WI38 (cell line): ENCODE data around the gene FTO.

ENCODE experiments used
- H3K4me3 ChIP-seq: 2 replicates; pipeline ENCODE4 v1.5.1; 2011; ENCODE audit warnings: low read depth, mild to moderate bottlenecking, control low read depth, low read length
- CTCF ChIP-seq: IDR thresholded peaks from 2 replicates; pipeline ENCODE4 v1.5.1; 2012; ENCODE audit warnings: low read depth, mild to moderate bottlenecking, control low read depth, low read length

Gene FTO

GRCh38 chr16:54034684-54035083 is 330.7 kb downstream of the FTO start:
- no peak for TF ChIP-seq CTCF
- H3K4me3 ChIP-seq = no peak overlapping the region

- TF ChIP-seq CTCF = no peak
- no peak overlapping the region for H3K4me3 ChIP-seq
These were observed 336.5 kb downstream of the FTO start for GRCh38 chr16:54040480-54040879.

GRCh38 chr16:54040975-54041374 is 337.0 kb downstream of the FTO start:
- TF ChIP-seq CTCF = no peak
- no peak overlapping the region for H3K4me3 ChIP-seq

- H3K4me3 ChIP-seq = no peak overlapping the region
- no peak for TF ChIP-seq CTCF
These were observed 344.9 kb downstream of the FTO start for GRCh38 chr16:54048586-54049495.

GRCh38 chr16:54049591-54050458 is 345.9 kb downstream of the FTO start:
- H3K4me3 ChIP-seq = no peak overlapping the region
- no peak for TF ChIP-seq CTCF

GRCh38 chr16:54050459-54051210 is 346.7 kb downstream of the FTO start:
- no peak overlapping the region for H3K4me3 ChIP-seq

More at GRCh38 chr16:54050459-54051210, 346.7 kb downstream of the FTO start:
- no peak for TF ChIP-seq CTCF
